Body of pancreas (tissue), 4 donors: ENCODE measurements around the gene PIBF1. TPM values are rescaled to one million over a fixed set of nuclear protein-coding genes. Genes with fewer than 3 reads are reported as not detected.
"Not testable (repeated sequence)": the region's sequence is repeated elsewhere in the genome, so short reads cannot be mapped to it uniquely, and the experiment has no call there.

ENCODE experiments used
- ATAC-seq: fragments of 150-250 bp; one replicate; pipeline ENCODE4 v1.9.1; 2016
- DNase-seq, 4 donors: peaks; one replicate each; pipeline ENCODE4 v3.0.0-alpha.2; 2019
- H3K27ac ChIP-seq, 4 donors: fragments of 200-600 bp; sonication (generic); 1 replicate in 3 of 4; 2 replicates in 1 of 4; pipeline versions ENCODE4 v1.5.1 to v1.6.1; 2016 to 2019; ENCODE audit warnings: mild to moderate bottlenecking in 1 of 4, mixed read lengths in 1 of 4, moderate library complexity in 1 of 4
- H3K27me3 ChIP-seq, 2 donors: fragments of 200-600 bp; sonication (generic); one replicate each; pipeline ENCODE4 v1.6.0; 2016; ENCODE audit warnings: mild to moderate bottlenecking in 1 of 2
- H3K36me3 ChIP-seq, 2 donors: fragments of 200-600 bp; sonication (generic); replicated peaks in 1 of 2; 2 replicates each; pipeline ENCODE4 v1.5.1; 2016; ENCODE audit warnings: low read depth in 2 of 2; ENCODE audit not compliant: insufficient read depth in 1 of 2
- H3K4me1 ChIP-seq: fragments of 200-600 bp; sonication (generic); one replicate; pipeline ENCODE4 v1.6.0; 2016
- H3K4me3 ChIP-seq, 2 donors: fragments of 200-600 bp; sonication (generic); 1 replicate in 1 of 2; 2 replicates in 1 of 2; pipeline ENCODE4 v1.5.1; 2016 to 2019
- H3K9me3 ChIP-seq, 3 donors: fragments of 200-600 bp; sonication (generic); 1 replicate in 2 of 3; 2 replicates in 1 of 3; pipeline ENCODE4 v1.5.1; 2016
- POLR2A ChIP-seq, 3 donors: fragments of 450-650 bp; IDR thresholded peaks; one replicate each; pipeline ENCODE4 v1.6.1; 2016; ENCODE audit warnings: antibody characterized with exemption in 3 of 3, mild to moderate bottlenecking in 2 of 3
- WGBS, 2 donors: methylation state at CpG; one replicate each; pipeline ENCODE4 v1.1.5; 2017; 5-methylcytosine and 5-hydroxymethylcytosine counted together
- intact Hi-C: fragments of 100-400 bp; cut with DNase I; formaldehyde crosslinking; loops from one replicate; pipeline ENCODE4 v1.15.1; 2023
- total RNA-seq, 2 donors: library from RNA; depleted of rRNA; stranded (reverse); fragments of >200 nt; gene quantifications; one replicate each; pipeline ENCODE4 v1.1.0, GENCODE V29; 2016
- TF ChIP-seq, protein P1 (sequence below), 7 experiments: fragments of 450-650 bp in 4 of 7; fragments of 200-600 bp in 3 of 7; sonication (generic) in 3 of 7; IDR thresholded peaks; one replicate each; pipeline ENCODE4 v1.5.1; 2016 to 2019; ENCODE audit warnings: antibody characterized with exemption in 7 of 7

PIBF1 gene
- total RNA-seq, 2 donors from 2014 or later = 7.6 to 25.9 TPM

DNA sequence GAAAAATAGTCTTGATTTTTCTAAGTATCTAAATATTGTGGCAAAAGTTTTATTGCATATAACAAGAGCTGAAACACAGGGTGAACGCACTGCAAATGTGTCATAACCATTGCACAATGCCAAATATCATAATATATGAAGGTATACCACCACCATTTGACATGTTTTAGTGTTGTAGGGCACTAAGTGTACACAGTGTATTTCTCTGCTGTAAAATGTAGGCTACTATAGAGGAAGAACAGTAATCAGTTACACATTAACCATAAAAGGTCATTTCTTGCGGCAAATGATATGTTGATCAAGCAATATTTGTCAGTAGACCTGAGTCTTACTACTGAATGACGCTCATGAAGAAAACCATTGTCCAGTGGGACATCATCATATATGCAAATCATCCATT, 258.6 kb downstream of the PIBF1 start:
- TF ChIP-seq POLR2A (IDR thresholded peaks at IDR 0.05) = no peak
- TF ChIP-seq, protein P1, sequence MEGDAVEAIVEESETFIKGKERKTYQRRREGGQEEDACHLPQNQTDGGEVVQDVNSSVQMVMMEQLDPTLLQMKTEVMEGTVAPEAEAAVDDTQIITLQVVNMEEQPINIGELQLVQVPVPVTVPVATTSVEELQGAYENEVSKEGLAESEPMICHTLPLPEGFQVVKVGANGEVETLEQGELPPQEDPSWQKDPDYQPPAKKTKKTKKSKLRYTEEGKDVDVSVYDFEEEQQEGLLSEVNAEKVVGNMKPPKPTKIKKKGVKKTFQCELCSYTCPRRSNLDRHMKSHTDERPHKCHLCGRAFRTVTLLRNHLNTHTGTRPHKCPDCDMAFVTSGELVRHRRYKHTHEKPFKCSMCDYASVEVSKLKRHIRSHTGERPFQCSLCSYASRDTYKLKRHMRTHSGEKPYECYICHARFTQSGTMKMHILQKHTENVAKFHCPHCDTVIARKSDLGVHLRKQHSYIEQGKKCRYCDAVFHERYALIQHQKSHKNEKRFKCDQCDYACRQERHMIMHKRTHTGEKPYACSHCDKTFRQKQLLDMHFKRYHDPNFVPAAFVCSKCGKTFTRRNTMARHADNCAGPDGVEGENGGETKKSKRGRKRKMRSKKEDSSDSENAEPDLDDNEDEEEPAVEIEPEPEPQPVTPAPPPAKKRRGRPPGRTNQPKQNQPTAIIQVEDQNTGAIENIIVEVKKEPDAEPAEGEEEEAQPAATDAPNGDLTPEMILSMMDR (IDR thresholded peaks at IDR 0.05) = no peak
- H3K27me3 ChIP-seq = no peaks in the 10 kb centered on the region
- intact Hi-C loops = no loop called here
- no peaks in the 10 kb centered on the region for H3K36me3 ChIP-seq
- H3K9me3 ChIP-seq = no peaks in the 10 kb centered on the region
- DNase-seq (no peak), ATAC-seq (peak; percentile 62)
- H3K4me3 ChIP-seq = no peak overlapping the region
- H3K4me1 ChIP-seq = peaks cover 22% of the 10 kb centered on the region
- whole genome bisulfite sequencing, 2 donors = 20 to 22% methylated on average over 3 of the region's 3 CpGs
- peak overlapping the region in 1 of 4 donors; percentile 50 for H3K27ac ChIP-seq

DNA sequence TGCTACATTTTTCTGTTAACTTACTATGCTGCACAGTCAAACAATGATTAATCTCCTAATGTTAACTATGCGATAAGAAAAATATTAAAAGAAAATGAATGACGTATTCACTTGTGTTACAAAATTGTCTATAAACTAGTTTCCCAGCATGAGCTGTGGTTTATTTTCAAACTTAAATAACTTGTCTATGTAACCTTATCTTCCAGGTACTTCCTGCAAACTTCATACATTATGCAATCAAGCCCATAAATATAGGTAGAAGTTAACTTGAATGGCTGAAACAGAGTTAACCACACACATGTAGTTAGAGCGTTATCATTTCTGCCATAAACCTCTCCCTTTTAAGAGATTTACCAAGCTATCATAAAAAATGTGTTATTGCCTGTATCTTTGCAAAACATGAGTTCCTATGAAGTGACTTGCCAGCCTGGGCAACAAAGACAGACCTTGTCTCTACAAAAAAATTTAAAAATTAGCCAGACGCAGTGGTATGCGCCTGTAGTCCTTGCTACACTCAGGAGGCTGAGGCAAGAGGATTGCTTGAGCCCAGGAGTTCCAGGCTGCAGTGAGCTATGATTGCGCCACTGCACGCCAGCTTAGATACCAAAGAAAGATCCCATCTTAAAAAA, 259.1 kb downstream of the PIBF1 start:
- Histone ChIP-seq H3K4me3 (no peak overlapping the region), H3K9me3 (no peaks in the 10 kb centered on the region), H3K4me1 (peaks cover 22% of the 10 kb centered on the region), H3K27ac (peak overlapping the region in 2 of 4 donors; percentile 6 to 50), H3K27me3 (no peaks in the 10 kb centered on the region), H3K36me3 (no peaks in the 10 kb centered on the region)
- TF ChIP-seq, protein P1 (IDR thresholded peaks at IDR 0.05) = no peak
- no peak for DNase-seq
- ATAC-seq = peak; percentile 57
- intact Hi-C loops = no loop called here
- 42 to 53% methylated on average over 7 of the region's 7 CpGs for WGBS, 2 donors

DNA sequence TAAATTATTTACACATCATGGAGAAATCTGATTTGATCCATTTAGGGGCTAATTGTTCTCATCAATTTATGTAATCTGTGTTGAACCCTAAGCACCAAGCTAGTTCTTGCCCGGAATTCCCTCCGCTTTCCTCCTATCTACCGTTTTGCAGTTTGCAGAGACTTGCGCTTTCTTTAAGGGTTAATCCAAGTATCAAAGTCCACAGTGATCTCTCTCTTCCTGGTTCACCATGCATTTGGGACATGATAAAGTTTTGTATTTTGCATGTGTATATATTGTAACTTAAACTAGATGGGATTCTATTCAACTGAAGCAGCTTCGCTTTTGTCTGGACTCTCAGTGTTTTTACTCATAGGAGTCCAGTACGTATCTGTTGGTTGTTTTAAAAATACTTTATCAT, 263.1 kb downstream of the PIBF1 start:
- Histone ChIP-seq H3K27me3 (no peaks in the 10 kb centered on the region), H3K4me3 (no peak overlapping the region), H3K9me3 (no peaks in the 10 kb centered on the region), H3K4me1 (peaks cover 14% of the 10 kb centered on the region), H3K36me3 (no peaks in the 10 kb centered on the region), H3K27ac (no peak overlapping the region)
- DNase-seq (no peak), ATAC-seq (no peak)
- intact Hi-C loops = no loop called here
- 90 to 93% methylated on average over 6 of the region's 6 CpGs for WGBS, 2 donors
- TF ChIP-seq POLR2A (IDR thresholded peaks at IDR 0.05) = no peak
- TF ChIP-seq, protein P1 (IDR thresholded peaks at IDR 0.05) = no peak

DNA sequence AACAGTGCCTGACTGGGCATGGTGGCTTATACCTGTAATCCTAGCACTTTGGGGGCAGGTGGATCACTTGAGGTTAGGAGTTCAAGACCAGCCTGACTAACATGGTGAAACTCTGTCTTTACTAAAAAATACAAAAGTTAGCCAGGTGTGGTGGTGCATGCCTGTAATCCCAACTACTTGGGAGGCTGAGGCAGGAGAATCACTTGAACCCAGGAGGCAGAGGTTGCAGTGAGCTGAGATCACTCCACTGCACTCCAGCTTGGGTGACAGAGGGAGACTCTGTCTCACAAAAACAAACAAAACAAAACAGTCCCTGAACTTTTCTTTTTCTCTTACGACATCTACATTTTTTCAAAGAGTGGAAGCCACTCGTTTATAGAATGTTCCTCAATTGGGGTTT, 266.7 kb downstream of the PIBF1 start:
- ATAC-seq, H3K27ac ChIP-seq, H3K9me3 ChIP-seq, H3K27me3 ChIP-seq, H3K4me3 ChIP-seq, intact Hi-C loops, DNase-seq, H3K4me1 ChIP-seq, H3K36me3 ChIP-seq: not testable (repeated sequence)
- WGBS, 2 donors = 72 to 74% methylated on average over 2 of the region's 2 CpGs

DNA sequence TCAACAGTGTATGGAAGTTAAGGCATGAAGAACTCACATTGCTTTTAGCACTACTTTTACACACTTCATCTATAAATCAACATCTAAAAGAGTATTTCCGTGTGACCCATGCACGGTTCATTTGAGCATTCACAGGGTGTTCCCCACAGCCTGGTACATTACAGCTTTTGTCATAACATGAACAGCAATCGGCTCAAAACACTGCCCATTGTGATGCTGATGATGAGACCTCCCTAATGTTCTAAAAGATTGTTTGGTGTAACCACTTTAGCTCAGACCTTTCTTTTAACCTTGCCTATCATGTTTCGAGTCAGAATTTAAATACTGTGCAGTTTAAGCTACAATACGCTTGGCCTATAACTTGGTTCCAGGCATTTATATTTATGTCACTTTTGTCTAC, 272.8 kb downstream of the PIBF1 start:
- Histone ChIP-seq H3K9me3 (no peaks in the 10 kb centered on the region), H3K4me1 (peaks cover 7% of the 10 kb centered on the region), H3K27ac (no peak overlapping the region), H3K36me3 (no peaks in the 10 kb centered on the region), H3K27me3 (no peaks in the 10 kb centered on the region), H3K4me3 (no peak overlapping the region)
- no peak for ATAC-seq
- 68 to 71% methylated on average over 5 of the region's 5 CpGs for WGBS, 2 donors
- intact Hi-C loops = no loop called here
- no peak for DNase-seq
- no peak for TF ChIP-seq POLR2A (IDR thresholded peaks at IDR 0.05)
- TF ChIP-seq, protein P1 (IDR thresholded peaks at IDR 0.05) = no peak
